Fibroblast of skin of back (primary cell): ENCODE results near the gene TTC4.

Experiments used
- DNase-seq: peaks from one replicate; pipeline ENCODE4 v3.0.0-alpha.2; 2013

Gene TTC4

DNA sequence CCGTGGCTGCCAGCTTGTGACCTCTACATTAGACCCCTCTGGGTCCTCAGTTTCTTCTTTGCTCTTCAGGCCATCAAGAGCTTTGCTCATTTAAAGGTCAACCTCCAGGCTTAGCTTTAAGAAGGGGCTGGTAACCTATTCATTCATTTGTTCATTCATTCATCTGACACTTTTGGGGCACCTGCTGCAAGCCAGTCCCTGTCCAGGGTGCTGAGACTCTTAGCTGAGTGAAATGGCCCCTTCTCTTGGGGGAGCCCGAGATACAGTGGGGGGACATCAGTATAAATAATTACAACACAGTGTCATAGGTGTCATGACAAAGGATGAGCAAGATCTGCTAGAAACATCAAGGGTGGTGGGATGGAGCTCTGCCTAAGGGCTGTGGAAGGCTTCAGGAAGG is 10.5 kb upstream of the TTC4 start:
- no peak for DNase-seq

DNA sequence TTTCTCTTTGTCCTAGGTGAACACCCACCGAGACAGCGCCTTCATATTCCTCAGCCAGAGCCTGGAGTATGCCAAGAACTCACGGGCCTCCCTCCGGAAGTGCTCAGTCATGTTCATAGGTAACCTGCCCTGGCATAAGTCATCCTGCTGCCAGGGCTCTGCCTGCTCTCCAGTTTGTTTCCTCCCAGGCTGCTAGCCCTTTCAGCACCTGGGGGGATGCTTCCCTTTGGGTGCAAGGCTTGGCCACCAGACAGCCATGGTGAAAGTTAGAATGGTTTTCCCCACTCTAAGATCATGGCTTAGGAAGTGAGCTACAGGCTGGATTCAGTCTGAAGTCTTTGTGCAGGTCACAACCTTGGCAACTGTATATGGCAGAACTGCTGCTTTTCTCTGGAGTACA is 9.2 kb upstream of the TTC4 start:
- DNase-seq, result no peak

DNA sequence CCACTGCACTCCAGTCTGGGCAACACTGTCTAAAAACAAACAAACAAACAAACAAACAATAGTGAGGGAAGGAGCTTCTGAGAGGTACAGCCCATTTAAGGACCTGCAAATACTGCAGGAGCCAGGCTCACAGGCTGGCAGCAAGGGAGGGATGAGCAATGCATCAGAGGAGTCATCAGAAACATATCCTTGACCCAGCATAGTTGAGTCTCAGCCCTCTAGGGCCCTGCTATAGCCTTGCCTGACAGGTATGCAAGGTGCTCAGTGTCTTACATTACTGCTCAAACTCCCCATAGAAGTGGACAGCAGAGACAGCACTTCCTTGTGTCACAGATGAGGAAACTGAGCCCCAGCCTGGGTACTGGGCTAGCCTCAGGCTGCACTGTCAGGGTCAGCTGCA is 7.3 kb upstream of the TTC4 start:
- DNase-seq, result no peak

DNA sequence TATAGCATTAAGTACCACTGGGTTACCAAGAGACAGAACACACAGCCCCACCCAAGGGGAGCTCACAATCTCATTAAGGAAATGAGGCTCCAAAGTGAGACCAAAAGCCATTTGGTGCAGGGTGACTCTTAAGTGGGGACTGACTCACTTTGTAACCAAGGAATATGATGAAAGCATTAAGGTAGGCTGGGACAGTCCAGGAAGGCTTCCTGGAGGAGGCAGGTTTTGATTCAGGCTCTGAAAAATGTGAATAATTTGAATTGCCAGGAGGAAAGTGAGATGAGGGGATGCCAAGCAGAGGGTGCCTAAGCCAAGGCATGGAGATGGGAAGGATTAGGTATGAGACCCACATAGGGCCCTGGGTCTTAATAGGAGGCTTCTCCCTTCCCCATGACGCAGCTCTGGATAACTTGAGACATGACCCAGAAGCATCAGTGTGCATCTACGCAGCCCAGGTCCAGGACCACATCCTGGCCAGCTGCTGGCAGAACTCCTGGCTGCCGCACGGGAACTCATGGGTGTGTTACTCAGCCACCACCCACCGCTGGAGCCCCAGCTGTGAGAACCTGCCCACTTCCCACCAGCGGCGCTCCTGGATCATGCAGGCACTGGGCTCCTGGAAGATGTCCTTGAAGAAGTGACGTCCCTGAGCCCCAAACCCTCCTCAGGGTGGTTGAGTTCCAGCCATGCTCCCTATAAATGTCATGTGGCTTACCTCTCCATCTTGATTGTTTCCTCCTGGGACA is 5.9 kb upstream of the TTC4 start:
- DNase-seq, result no peak

DNA sequence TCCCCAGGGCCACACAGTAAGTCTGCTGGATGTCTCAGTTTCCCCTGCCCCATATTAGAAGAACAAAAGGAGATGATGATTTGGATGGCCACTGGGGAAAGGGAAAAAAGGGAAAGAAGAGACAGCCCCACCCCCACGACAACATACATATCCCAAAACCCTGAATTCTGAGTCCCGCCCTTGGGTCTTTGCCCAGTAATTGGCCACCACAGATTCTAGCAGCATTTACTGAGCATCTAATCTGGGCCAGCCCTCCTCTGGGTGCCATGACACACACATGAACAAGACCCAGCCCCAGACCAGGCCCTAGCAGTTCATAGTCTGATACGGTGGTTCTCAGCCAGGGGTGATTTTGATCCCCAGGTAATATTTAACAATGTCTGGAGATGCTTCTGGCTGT is 5.2 kb upstream of the TTC4 start:
- DNase-seq, result no peak

DNA sequence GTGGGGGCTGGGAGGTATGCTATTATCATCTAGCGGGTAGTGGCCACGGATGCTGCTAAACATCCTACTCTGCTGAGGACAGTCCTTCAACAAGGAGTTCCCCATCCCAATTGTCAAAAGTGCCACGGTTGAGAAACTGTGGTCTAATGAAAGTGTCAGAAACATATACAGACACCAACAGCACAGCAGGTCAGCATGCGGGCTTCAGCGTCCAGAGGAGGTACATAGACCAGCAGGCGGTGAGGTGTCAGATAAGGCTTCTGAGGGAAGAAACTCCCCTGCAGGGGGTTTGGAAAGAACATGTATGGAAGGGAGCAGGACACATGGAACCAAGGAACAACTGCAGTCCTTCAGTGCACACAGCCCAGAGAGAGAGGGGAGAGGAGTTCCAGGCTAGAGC is 4.8 kb upstream of the TTC4 start:
- DNase-seq, result no peak

DNA sequence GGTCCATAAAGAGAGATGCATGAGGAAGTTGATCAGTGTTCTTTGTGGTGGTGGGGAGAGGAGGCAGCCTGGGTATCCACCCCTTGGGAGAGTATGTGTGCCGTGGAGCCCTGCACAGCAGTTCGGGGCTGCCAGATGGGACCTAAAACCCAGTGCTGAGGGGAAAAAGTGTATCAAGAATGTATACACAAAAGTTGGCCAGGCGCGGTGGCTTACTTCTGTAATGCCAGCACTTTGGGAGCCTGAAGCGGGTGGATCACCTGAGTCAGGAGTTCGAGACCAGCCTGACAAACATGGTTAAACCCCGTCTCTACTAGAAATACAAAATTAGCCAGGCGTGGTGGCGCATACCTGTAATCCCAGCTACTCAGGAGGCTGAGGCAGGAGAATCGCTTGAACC is 4.1 kb upstream of the TTC4 start:
- DNase-seq, result no peak

DNA sequence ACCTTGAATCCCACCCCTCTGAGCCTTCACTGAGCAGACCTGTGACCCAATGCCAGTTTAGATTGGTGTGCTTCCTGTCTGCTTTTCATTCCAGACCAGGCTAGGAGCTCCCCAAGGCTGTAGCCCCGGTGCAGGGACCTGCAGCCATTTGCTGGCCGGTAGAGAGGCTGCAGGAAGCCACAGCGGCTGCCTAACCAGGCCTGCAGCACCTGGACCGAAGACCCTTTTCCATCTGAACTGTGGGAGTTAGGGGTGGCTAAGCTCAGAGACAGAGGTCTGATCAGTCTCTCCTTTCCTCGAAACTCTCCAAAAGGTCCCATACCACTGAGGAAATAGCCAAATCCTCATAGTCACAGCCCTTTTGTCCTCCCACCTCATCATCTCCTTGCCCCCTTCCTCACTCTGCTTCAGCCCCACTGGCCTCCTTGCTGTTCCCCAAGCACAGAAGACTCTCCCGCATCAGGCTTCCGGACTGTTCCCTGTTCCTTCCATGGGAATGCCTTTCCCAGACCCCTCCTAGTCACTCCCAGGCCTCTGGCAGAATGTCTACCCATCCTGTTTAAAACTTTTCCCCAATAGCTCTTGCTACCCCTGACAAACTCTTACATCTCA is 674 bp upstream of the TTC4 start:
- no peak for DNase-seq

DNA sequence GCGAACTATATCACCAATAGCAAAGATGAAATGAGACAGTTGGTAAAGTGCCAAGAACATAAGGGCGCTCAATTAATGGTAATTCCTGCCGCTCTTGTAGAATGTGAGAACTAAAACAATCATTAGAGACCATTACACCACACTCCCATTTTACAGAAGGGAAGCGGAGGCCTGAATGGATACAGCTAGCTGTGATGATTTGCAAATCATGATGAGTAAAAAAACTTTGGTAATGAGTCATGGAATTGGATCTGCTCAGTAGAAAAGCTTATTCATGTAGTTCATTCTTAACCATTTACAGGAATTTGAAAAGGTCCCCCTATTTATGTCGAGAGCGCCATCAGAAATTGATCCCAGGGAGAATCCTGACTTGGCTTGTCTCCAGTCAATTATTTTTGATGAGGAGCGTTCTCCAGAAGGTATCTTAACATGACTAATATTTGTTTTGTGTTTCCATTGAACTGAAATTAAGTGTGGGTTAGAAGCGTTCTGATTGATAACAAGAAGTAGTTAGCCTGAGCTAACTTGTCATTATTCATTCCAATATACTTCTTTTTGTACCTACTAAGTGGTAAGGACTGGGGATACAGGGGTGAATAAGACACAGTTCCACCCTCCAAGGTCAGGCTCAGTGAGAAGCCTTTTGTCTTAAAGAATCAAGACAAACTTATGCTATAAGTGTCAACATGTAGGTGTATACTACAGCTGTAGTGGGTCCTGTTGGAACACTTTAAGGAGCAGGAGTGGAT is 812 bp downstream of the TTC4 start:
- DNase-seq, result peak; percentile 56

DNA sequence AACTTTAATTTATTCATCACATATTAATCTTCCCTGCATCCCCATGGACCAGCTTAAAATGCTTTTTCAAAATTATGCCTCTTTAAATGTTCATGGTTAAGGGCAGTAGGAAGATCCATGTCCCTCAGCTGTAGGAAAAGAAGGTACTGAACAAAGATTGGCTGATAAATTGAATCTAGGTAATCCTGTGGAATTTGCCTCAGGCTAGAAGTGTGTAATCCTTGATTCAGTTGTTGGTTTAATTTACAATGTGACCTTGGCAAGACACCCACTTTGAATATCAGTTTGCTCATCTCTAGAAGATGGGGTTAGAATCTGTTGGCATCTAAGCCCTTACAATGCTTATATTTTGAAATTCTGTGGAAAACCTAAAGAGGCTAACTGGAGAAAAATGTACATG is 6.1 kb downstream of the TTC4 start:
- DNase-seq, result no peak

DNA sequence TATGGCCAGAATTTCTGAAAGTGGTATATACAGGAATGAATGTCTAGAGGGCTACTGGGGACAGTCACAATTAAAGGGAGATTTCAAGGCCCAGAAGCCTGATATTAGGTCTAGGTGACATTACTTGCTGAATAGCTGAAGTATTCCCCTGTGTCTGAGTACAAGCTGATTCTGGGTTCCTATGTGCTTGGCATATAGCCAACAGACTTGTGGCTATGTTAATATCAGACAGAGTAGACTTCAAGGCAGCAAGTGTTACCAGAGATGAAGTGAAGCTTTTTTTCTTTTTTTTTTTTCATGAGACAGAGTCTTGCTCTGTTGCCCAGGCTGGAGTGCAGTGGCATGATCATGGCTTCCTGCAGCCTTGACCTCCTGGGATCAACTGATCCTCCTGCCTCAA is 8.3 kb downstream of the TTC4 start:
- no peak for DNase-seq

DNA sequence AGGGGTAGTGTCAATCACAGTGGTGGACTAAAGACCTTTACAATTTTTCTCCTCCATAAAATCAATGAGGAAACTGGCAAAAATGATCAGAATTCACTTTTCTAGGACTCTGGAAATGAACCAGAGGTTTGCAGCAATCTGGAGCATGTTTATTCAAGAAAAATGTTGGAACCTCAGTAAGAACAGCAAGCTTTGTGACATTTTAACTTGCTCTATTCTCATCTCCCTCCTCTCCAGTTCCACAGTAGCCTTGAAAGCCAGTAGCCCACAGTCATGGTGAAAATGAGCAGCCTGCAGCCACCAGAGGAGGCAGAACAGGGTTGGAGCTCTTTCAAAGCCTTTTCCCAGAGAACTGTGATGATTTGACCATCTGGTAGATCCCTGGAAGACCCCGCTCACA is 9.1 kb downstream of the TTC4 start:
- DNase-seq, result no peak

DNA sequence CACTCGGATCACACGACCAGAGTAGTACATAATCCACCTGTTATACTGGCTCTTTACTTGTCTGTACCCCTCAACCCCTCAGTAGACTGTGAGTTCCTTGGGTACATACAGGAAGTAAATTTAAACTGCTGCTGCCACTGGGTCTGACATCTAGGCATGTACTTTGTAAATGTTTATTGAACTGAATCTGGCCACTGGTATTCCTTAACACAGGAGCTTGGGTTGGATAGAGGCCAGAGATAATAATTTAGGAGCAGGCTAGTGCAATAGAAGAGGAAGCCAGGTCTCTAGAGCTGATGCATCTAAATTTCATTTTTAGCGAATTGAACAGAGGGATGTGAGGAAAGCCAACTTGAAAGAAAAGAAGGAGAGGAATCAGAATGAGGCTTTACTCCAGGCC is 12.4 kb downstream of the TTC4 start:
- no peak for DNase-seq

DNA sequence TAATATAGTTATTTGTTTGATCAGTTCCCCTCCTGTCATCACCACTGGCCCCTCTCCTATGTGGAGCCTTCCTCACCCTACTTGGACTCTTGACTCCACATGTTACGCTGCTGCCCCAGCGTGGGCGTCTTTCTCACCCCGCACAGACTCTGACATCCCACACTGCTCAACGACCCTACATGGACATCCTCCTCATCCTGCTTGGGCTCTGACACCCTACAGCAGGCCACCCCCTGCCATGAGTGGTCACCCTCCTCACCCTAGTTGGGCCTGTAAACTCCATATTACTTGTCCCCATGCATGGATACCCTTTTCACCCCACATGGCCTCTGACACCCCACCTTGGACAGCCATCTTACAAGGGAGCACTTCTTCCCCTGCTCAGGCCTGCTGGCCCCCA is 21.0 kb downstream of the TTC4 start:
- no peak for DNase-seq

DNA sequence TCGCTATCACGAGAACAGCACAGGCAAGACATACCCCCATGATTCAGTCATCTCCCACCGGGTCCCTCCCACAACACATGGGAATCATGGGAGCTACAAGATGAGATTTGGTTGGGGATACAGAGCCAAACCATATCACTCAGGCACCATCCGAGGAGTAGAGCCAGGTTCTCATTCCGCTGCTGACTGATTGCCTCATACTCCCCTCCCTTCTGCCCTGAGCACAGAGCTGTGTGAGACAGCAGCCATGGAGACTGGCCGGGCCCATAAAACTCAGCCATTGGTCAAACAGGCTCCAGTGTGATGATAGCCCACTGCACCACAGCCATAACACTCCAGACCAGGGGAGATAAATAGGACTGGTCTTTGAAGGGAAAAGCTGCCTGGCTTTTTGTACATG is 22.6 kb downstream of the TTC4 start:
- no peak for DNase-seq

DNA sequence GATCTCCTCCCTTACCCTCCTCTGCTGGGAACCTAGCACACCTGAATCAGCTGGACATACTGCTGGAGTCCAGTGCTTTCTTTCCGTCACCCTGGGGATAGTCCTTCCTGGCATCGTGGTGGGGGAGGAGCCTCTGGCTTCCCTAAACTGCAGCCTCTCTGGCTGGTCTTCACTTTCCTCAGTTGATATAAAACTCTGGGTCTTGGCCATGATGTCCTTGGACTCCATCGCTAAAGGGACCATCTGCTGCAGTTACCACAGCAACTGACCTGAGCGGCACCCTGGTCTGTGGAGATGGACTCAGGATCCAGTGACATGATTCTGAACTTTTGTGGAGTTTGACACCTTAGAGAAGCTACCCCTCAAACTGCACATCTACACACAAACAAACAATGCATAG is 25.9 kb downstream of the TTC4 start:
- DNase-seq, result no peak

DNA sequence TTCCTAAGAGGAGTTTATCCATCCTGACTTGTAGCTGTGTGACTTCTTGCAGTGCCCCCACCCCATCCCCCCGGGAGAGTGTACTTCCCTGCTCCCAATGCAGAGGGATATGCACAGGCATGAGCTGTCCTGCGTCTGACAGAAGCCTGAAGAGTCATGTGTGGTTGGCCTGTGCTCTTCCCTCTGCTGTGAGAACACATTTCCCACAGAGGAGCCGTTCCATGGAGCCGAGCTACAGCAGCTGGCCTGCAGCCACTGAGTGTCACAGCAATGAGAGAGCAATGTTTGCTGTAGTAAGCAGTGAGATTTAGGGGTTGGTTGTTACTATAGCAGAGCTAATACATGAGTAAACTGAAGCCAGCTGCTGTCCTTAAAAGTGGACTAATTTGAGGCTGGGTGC is 26.6 kb downstream of the TTC4 start:
- no peak for DNase-seq

DNA sequence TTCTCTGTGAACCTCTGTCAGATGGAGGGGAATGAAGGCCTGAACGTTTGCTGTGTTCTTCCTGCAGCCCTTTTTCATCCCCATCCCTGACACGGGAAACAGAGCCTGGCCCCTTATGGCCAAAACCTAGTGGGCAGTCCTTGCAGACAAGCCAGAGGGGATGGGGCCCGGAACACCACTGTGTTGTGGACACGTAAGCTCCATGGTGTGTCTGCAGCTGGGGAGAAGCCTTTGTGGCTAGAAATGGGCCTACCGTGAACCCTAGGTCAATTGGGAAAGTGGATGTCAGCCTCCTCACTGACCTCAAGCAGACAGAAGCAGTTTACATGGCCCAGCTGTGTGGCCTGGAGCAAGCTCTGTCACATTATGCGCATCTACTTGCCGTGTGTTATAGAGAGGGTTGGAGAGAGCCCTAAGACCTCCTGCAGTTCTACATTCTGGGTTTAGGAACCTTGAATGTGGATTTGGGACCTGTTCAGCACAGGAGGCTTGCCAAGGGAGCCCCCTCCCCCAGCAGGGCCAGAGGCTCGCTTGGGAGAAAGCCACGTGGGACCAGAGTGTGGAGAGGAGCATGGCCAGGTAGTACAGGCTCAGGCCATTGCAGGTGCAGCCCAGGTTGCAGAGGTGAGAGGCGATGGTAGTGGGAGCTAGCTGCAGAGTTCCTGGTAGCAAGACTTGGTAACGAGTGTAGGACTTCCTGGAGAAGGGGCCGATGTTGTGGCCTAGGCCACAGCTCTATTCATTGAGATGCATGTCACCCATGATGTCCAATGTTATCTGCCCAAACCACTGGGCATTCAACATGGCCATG is 28.0 kb downstream of the TTC4 start:
- no peak for DNase-seq

DNA sequence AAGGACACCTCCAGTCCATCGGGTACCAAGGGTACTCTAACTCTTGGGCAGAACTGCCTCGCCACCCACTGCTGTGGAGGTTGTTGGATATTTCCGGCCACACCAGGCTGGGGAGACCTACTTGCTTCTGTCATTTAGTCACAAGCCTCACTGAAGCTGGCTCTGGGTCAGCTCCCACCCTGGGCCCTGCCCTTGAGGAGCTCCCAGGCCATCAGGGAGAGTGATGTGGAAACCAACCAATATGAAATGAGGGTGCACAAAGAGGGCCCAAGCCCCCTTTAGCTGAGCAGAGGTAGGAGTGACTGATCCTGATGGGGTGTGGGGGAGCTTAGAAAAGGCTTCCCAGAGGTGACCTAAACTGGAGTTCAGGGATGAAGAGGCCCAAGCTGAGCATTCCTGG is 29.0 kb downstream of the TTC4 start:
- no peak for DNase-seq

DNA sequence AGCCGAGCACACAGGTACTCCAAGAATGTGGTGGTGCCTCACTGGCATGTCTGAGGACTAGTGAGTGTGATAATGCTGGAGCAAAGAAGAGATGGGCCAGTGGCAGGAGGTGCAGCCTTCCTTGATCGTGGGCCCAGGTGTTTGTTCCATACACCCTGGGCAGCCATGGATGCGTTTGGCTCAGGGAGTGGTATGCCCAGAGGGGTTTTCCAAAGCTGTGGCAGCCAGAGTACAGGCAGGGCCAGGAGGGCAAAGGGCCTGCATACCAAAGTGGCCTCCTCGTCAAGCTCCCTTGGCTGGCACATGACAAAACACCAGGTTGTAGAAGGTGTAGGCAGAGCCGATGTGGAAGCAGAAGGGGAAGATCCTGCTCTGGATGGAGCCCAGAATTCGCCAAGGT is 29.6 kb downstream of the TTC4 start:
- no peak for DNase-seq

DNA sequence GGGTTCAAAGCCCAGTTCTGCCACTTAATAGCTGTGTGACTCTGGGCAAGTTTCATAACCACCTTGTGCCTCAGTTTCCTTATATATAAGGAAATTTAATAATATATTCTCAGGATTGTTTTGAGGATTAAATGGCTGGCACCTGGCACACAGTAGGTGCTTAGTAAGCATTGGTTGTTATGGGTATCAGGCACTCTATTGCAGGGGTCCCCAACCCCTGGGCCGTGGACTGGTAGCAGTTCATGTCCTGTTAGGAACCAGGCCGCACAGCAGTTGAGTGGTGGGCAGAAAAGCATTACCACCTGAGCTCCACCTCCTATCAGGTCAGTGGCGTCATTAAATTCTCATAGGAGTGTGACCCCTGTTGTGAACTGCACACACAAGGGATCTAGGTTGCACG is 30.2 kb downstream of the TTC4 start:
- no peak for DNase-seq

DNA sequence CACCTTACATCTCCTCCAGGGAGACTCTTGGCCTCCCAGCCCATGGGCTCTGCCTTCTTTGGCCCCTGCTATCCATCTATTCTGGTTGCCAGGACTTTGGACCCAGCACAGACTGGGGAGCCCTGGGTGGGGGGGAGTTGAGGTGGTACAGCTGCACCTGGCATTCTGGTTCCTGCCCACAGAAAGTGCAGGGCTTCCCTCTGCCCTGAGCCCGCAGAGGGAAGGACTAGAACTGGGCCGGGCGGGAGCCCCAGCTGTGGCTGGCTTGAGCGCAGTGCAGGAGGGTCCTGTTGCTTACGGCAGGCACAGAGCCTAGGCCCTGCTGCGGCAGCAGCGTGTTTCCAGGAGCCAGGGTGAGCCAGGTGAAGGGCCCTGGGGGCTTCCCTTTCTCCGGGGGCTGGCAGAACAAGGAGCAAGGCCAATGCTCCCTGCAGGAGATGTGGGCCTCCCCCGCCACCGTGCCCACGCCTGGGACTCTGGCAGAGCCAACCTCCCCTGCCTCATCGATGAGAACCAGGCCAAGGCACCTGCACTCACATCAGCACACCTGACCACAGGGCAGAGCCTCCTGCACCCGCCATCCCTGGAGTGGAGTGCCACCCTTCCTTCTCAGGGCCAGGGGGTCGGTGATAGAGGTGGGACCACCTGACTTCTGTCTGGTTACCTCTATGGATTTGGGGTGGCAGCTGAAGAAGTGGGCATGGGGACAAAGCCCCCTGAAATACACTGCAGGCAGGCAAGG is 32.6 kb downstream of the TTC4 start:
- no peak for DNase-seq

DNA sequence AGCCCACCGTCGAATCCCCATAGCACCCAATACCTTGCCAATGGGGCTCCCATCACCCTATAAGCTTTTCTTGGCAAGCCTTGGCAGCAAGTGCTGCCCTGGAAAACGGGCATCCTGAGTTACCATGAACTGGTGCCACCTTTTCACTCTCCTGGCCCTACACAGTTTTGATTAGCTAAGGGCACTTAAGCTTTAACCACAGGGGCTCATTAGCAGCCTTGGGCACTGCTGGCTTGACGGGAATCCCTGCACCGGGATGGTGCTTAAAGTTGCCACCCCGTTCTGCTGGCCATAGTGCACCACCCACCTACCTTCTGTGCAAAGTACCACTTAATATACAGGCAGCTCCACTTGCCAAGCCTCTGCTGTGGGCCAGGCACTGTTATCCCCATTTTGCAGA is 34.9 kb downstream of the TTC4 start:
- DNase-seq, result no peak
